ENCODE data around the gene KCNQ1OT1.

The KCNQ1OT1 gene

DNA sequence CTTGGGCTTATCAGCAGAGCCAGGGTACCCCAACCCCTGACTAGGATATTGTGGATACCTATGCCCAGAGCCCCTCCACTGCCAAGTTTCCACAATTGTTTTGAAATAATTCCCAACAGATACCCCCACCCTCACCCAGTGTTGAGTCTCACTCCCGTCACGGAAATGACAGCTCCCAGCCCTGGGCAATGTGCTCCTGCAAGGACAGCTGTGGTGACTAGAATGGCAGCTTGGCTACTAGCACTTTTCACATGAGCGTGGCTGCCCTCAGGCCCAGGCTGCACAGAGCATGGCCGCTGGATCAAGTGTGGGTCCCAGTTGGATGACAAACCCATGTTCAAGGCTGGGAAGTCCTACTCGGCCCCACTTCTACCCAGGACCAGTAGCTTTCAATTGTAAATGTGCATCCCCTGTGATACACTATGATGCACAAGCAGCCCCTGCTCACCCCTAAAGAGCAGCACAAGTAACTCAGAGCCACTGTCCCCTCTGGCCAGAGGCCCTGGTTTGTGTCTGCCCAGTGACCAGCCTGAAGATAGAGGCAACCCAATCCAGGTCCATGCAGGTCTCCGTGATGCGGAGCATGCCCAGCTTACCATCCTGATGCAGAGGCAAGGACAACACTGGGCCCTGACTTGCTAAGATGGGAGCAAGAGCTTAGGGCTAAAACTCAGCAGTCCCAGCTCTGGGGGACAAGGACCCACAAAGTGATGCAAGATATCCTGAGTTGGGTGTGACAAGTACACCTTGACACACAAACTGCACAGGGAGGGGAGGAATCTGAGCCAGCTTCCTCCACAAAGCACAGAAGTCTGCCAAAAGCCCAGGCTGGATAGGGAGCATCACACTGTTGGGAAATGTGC is 13.2 kb downstream of the KCNQ1OT1 start:
- DNase-seq (ENCODE audit: low read depth), result no peak

DNA sequence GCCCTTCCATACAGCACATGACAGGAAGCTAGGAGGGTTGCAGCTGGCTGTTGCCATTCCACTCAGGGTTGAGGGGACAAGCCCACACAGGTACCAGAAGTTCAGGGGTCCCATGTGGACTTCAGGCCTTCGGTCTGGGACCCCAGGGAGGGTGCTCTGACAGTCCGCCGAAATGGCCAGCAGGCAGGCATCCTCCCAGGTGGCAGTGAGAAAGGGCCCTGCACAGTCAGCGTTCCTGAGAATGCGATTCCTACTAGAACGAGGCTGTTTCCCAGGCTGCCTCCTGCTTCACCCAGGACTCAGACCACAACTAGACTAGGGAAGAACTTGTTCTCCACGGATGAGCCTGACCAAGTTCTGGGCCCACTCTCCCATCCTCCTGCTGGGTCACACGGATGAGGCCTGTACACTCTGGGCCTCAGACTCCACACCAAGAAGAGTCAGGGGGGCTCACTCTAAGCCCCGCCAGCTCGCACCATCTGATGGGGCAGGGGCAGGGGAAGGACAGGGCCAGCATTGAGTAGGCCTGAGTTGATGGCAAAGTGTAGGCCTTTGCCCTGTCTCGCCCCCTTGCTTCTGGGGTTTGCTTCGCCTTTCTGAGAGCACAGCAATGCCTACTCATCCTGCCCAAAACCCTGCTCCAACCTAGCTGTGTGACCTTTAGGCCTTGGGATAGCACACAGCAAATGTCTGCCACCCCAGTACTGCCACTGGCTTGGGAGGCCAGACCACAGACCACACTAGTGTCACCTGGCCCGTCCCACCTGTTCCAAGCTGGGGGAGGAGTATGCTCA is 14.0 kb downstream of the KCNQ1OT1 start:
- DNase-seq (ENCODE audit: low read depth), result no peak

DNA sequence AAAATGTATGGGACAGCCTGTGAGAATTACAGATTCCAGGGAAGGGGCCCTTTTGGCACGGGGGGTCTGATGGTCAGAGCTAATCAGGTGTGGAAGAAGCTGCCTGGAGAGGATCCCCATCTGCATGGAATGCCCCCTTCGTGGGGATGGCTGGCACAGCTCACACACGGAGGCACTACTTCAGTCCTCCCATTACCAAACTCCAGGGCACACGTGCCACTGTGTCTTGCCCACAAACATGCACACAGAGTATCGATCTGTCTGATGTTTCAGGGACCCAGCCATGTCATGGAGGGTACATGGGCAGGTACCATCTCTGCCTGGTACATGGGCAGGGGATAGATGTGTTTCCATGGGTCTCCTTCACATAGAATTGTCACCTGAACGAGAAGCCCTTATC is 14.7 kb downstream of the KCNQ1OT1 start:
- no peak for DNase-seq (ENCODE audit: low read depth)

DNA sequence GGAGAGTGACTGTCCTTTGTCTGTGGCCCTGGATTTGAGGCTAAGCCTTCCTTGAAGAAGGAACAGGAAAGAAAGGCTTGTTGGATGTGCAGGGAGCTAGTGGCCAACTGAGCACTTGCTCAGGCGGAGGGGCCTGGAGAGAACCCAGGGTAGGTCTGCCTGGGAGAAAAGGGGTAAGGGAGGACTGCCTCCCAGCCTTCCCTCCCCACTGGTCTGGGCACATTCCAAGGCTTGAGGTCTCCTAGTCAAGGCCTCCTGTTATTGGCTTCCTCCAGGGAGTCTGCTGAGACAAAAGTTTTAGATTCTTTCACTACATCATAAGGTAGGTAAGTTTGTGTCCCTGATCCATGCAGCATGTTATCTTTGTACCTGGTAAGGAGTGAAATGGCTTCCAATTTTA is 15.2 kb downstream of the KCNQ1OT1 start:
- DNase-seq (ENCODE audit: low read depth), result no peak

DNA sequence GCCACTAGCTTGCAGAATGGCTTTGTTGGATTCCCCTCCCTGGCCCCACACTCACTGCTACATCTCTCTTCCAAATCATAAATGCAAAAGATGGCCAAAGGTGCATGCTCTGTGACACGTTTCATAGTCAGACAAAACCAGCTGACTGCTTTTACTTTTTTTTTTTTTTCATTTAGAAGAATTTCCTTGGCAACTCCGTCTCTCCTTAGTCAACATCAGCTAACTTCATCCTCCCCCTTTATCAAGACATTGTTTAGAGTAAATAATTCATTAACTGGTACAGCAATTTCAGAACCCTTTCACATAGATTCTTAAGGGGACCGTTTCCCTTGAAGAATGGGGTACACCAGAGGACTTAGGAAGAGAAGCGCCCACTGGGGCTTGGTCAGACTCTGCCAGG is 16.0 kb downstream of the KCNQ1OT1 start:
- DNase-seq (ENCODE audit: low read depth), result no peak

DNA sequence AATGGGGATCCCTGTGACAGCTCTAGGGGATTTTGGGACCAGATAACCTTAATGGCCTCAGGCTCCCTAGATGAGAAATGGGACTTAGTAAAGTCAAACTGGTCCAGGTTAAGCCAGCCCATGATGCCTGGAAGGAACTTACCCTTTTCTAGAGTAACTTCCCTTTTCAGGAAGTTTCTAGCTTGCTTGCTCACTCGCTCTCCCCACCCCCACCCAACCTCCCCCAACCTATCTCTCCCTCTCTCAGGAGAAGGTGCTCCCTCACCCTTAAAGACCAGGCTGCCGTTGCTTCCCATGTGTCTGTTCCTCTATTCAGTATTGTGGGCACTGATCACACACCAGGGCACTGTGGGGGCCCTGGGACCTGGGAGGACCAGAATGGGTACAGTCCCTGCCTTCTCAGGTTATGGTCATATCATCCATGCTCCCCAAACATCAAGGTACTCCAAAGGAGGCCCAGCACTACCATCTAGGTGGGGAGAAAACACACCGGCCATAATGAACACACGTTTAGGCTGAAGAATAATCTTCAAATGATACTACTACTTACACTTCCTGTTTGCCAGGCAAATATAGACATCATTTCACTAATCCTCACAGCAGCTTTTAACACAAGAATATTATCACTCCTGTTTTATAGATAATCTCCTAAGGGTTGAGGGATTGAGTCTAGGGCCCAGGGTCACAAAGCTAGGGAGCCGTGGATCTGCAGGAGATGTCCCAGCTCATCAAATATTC is 18.2 kb downstream of the KCNQ1OT1 start:
- no peak for DNase-seq (ENCODE audit: low read depth)

DNA sequence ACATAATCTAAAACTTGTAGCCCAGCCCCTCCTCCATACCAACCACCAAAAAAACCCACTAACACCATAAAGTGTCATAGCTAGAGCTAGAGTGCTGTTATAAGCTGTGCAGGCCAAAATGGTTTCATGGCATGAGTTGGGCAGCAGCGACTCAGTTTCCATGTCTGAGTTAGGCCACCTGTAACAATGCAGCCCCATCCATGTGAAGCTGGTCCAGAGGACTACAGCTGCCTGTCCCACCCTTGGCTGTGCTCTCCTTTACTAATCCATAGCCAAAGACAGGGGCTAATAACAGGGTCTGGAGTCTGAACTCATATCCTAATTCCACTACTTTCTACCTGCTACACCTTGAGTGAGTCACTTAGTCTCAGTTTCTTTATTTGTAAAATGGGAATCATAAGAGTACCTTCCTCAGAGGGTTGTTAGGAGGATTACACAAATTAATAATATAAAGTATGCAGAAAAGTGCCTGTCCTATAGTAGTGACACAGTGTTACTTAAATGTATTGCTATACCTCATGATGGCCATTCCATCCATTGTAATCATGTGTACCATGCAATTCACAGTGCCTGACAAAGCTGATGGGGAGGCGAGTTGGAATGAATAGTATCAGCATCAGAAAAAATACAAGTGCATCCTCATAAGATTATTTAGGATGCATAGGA is 20.6 kb downstream of the KCNQ1OT1 start:
- no peak for DNase-seq (ENCODE audit: low read depth)

DNA sequence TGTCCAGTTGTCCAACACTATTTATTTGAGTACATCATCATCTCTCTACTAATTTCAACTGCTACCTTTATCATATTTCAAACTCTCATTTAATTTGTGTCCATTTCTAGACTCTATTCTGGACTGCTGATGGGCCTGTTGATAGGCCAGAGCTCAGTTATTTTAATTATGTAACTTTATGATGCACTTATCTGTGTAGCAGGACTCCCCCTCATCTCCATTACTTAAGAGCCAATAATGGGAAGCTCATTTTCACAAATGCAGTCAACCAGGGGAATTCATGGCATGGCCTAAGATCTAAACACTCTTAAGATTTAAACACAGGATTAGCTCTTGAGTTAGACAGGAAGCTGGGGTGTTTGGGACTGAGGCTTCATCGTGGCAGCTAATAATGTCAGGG is 21.4 kb downstream of the KCNQ1OT1 start:
- DNase-seq (ENCODE audit: low read depth), result no peak

DNA sequence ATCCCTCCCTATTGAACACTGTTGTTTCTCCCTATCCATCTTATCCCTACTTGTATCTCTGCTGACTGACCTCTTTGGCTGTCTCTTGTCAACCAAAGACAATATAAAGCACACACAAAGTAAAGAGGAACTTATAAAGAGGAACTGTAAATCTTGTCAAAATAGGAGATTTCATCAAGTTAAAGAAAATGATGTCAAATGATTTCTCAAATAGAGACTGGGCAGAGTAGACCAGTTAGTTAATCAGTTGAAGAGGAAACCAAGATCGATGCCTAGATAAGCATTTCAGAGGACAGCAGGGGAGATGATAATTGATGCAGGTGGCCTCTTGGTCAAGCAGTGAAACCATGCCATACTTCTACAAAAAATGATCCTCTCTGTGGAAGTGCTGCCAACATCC is 22.7 kb downstream of the KCNQ1OT1 start:
- DNase-seq (ENCODE audit: low read depth), result no peak

DNA sequence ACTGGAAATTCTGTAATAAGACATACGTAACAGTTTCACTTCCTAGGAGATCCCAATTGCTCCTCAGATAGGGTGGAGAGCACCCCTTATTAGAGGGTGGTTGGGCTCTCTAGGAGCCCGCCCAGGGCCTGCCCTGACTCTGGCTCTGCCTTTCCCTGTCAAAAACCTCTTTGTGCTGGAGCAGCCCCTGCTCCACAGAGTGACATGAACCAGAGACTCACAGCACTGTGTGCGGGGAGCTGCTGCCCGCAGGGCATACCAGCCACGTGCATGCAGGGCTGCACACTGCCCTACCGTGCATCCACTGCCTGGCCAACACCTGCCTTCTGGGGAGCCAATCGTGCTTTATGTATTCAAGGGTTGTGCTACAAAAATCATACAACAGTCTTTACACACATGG is 24.3 kb downstream of the KCNQ1OT1 start:
- no peak for DNase-seq (ENCODE audit: low read depth)

DNA sequence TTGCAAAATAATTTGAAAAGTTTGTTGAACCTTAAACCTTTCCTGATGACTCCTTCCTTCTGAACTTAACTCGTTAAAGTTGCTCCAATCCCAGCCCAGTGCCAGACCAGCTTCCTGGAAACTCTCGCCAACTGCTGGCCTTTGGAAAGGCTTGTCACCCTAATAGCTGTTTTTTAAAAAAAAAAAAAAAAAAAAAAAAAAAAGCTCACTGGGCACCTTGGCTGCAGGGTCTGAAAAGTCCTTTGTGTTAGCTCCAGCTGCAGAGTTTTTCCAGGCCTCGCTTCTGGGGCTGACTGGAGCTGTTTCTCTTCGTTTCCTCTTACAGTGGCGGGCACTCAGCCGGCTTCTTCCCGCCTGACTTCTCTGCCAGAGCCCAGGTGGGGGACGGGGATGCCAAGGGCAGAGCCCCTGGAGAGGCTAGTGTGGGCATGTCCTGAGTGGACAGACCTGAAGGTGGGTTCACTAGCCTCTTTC is 25.1 kb downstream of the KCNQ1OT1 start:
- no peak for DNase-seq (ENCODE audit: low read depth)

DNA sequence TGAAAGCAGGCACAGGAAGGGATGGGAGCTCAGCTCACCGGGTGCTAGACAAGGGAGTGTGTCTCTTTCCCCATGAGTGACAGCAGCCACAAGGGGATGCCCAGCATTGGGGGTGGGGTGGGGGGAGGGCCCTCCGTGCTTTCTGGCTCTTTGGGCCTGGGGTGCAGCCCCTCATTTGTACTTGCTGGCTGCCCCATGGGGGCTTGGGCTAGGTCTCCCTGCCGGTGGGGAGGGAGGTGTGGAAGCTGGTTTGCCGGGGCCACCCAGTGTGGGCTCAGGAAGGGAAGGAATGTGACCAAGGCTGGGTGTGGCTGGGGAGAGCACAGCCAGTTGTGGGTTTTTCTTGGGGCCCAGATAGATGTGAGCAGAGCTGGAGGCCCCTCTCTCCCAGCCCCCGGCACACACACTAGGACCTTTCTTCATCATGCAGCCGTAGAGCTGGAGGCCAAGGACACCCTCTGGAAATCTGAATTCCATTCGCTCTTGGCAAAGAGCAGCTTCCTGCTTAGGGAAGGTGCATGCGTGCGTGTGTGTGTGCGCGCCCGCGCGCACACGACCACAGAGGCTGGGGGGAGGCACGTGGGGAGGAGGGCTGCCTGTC is 25.8 kb downstream of the KCNQ1OT1 start:
- DNase-seq (ENCODE audit: low read depth), result no peak

DNA sequence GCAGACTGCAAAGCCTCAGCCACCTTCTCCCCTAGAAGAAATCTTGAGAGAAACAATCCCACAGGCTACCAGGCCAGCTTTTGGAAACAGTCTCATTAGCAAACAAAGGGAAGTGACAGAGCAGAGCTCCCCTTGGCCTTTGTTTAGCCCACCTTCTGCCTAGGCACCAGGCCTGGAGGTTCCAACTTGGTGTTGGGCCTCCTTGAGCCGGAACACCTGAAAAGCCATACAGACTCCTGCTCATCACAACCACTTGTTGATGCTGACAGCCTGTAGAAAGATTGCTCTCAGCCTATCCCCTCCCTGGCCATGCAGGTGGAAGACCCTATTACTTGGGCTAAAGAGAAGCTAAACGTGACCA is 26.6 kb downstream of the KCNQ1OT1 start:
- DNase-seq (ENCODE audit: low read depth), result no peak

DNA sequence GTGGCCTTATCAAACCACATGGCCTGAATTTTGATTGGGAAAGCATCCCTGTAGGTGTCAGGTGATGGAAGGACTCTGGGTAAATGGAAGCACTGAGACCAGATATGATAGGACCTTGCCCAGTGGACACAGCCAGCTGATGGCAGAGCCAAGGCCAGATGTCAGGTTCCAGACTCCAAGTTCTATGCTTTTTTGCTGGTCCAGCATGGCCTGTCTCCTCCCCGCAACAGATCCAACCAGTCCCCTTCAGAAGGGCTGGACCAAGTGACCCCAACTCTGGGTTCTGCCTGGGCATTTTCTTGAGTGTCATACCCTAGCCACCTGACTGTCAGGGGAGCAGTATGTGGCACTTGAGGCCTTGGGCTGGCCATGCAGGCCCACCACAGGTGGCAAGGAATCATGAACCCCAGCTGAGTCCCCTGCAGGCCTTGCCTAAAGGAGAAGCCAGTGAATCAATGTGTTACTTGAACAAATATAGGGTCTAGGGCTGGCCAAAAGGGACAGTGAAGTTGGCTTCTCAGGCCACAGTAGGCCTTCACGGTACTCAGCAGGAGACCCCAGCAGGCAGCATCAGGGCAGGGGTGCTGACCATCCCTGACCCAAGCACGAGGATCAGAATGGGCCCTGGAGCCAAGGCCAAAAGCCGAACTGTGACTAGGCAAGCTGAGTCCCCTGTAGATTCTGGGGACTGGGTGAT is 27.1 kb downstream of the KCNQ1OT1 start:
- DNase-seq (ENCODE audit: low read depth), result no peak

DNA sequence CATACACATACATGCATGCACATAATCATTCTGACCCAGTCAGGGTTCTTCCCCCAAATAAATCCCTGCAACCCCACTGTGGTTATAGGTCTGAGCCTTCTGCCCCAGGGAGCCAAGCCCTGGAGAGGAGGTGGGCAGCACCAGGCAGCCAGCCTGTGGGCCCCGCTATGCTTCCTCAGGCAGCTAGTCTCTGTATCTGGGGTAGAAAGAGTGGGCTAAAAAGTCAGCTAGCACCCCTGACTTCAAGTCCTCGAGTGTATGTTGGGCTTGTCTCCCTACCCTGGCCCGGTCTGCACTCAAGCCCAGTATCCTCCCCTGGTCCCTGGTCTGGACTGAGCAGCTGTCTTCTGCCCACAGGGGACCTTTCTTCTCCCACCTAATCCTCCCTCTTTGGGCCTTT is 28.0 kb downstream of the KCNQ1OT1 start:
- DNase-seq (ENCODE audit: low read depth), result no peak

DNA sequence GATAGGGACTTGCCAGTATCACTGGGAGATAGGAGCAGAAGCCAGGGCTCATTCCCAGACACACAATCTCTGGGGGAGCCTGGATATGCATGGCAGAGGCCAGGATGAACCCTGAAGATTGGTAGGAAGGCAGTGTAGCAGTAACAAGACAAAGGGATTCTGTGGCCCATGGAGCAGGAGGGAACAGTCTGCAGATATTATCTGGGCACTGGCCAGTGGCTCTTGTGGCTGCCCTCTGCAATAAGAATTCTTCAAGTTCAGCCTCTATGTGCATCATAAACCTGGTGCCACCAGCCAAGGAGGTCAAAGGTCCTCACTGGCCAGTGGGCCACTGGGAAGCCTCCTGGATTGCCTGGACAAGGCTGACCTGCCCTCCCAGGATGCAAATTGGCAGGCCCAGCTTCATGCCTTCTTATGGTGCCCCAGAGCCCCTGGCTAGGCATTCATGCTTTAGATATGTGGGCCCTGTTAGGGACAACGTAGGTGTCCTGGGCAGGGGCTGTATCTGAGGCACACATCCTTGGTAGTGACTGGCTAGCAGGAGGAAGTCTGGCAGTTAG is 29.2 kb downstream of the KCNQ1OT1 start:
- DNase-seq (ENCODE audit: low read depth), result no peak

DNA sequence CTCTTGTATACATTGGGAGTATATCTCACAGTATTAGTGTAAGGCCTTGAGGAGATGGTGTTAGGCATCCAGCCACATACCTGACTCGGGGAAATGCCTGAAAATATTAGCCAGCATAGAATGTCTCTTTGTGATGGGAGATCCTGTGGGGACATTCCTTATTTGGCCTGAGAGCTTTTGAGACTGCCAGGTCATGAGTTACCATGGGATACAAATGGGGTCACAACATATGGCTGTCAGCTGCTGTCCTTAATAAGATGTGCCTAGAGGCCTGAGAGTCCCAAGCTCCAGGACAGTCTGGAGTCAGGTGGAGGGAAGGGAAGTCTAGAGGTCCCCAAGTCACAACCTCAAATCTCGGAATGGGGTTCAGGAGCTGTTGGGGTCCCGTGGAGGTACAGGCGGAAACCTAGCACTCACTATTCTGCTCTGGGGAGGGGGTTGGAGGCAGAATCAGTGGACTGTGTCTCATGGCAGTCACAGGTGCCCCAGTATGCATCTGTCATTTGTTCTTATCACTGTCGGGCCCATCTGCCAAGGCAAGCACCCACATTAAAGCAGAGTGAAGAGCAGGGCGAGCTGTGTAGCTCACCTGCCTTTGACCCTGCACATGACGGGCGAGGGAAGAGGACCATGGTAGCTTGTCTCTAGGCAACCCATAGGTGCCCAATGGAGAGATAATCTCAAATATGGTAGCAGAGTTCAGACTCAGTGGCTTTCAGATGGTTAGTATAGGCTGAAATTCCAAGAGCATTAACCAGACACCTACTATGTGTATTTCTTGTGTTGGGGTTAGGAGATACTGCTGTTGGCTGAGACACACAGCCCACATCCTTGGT is 29.9 kb downstream of the KCNQ1OT1 start:
- no peak for DNase-seq (ENCODE audit: low read depth)

DNA sequence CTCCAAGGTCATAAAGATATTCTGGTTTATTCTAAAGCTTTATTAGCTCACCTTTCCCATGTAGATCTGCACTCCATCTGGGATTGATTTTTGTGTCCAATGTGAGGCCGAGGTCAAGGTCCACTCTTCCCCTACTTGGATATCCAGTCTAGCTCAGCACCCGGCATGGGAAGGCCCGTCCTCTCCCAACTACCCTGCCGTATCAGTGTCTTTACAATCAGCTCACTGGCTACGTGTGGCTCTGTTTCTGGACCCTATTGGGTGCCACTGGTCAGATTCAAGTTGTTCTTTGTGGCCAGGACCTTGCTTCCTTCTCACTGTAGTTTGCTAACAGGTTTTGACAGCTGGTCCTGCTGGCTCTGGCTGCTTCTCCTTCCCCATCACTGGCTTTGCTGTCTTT is 30.9 kb downstream of the KCNQ1OT1 start:
- DNase-seq (ENCODE audit: low read depth), result no peak

DNA sequence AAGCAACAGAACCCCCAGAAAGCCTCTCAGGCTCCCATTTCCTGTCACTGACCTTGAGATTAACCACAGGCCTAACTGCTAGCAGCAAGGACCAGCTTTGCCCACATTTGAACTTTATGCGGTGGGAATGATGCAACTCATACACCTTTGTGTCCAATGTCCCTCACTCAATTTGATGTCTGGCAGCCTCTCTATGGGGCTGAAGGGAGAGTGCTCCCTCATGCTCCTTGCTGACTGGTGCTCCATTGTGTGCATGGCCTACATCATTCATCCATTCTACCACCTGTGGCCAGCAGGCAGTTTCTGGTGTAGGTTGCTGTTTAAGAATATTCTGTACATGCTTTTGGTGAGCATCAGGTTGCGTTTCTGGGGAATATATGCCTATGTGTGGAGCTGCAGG is 31.9 kb downstream of the KCNQ1OT1 start:
- DNase-seq (ENCODE audit: low read depth), result no peak
